Measurements from ENCODE around the gene BCL2. TPM values are rescaled to one million over a fixed set of nuclear protein-coding genes. Genes with fewer than 3 reads are reported as not detected.

BCL2 gene
- total RNA-seq, 1 donor from 2014 or later, result 18.7 TPM

- intact Hi-C loops (cut with DNase I), result no loop called here
- Histone ChIP-seq H3K4me1 (peaks cover 60% of the 10 kb centered on the region), H3K9me3 (no peaks in the 10 kb centered on the region), H3K36me3 (no peaks in the 10 kb centered on the region), H3K27me3 (no peaks in the 10 kb centered on the region), H3K4me3 (no peak overlapping the region), H3K27ac (peak overlapping the region; percentile 31)
- DNase-seq (ENCODE audit: extremely low spot score in 2 of 2), result no peak
- TF ChIP-seq CTCF (IDR thresholded peaks at IDR 0.05) (no peak), POLR2A (IDR thresholded peaks at IDR 0.05) (no peak), POLR2AphosphoS5 (IDR thresholded peaks at IDR 0.05; ENCODE audit: insufficient read depth in 1 of 2, low read depth in 1 of 2) (no peak)
These were observed 131.6 kb downstream of the BCL2 start for GRCh38 chr18:63187791-63188460.

- intact Hi-C loops (cut with DNase I), result no loop called here
- Histone ChIP-seq H3K9me3 (no peaks in the 10 kb centered on the region), H3K4me3 (no peak overlapping the region), H3K27ac (peak overlapping the region; percentile 31), H3K4me1 (peaks cover 67% of the 10 kb centered on the region), H3K27me3 (no peaks in the 10 kb centered on the region), H3K36me3 (no peaks in the 10 kb centered on the region)
- TF ChIP-seq CTCF (IDR thresholded peaks at IDR 0.05) (no peak), POLR2AphosphoS5 (IDR thresholded peaks at IDR 0.05; ENCODE audit: insufficient read depth in 1 of 2, low read depth in 1 of 2) (no peak), POLR2A (IDR thresholded peaks at IDR 0.05) (no peak)
- no peak for DNase-seq (ENCODE audit: extremely low spot score in 2 of 2)
These were observed 132.4 kb downstream of the BCL2 start for GRCh38 chr18:63187223-63187574.

GRCh38 chr18:63186520-63187222 is 132.9 kb downstream of the BCL2 start:
- Histone ChIP-seq H3K9me3 (no peaks in the 10 kb centered on the region), H3K4me3 (no peak overlapping the region), H3K27me3 (no peaks in the 10 kb centered on the region), H3K36me3 (no peaks in the 10 kb centered on the region), H3K27ac (peak overlapping the region; percentile 31), H3K4me1 (peaks cover 72% of the 10 kb centered on the region)
- intact Hi-C loops (cut with DNase I), result no loop called here
- no peak for TF ChIP-seq POLR2A (IDR thresholded peaks at IDR 0.05)
- no peak for TF ChIP-seq CTCF (IDR thresholded peaks at IDR 0.05)
- peak in 1 of 2 donors; percentile 41 for TF ChIP-seq POLR2AphosphoS5 (IDR thresholded peaks at IDR 0.05; ENCODE audit: insufficient read depth in 1 of 2, low read depth in 1 of 2)
- no peak for DNase-seq (ENCODE audit: extremely low spot score in 2 of 2)

- H3K27me3 ChIP-seq, result no peaks in the 10 kb centered on the region
- peaks cover 79% of the 10 kb centered on the region for H3K4me1 ChIP-seq
- TF ChIP-seq POLR2AphosphoS5 (IDR thresholded peaks at IDR 0.05; ENCODE audit: insufficient read depth in 1 of 2, low read depth in 1 of 2) (peak in 1 of 2 donors; percentile 50), POLR2A (IDR thresholded peaks at IDR 0.05) (no peak), CTCF (IDR thresholded peaks at IDR 0.05) (no peak)
- H3K9me3 ChIP-seq, result no peaks in the 10 kb centered on the region
- H3K4me3 ChIP-seq, result no peak overlapping the region
- H3K36me3 ChIP-seq, result no peaks in the 10 kb centered on the region
- H3K27ac ChIP-seq, result peak overlapping the region; percentile 31
- intact Hi-C loops (cut with DNase I), result no loop called here
- no peak for DNase-seq (ENCODE audit: extremely low spot score in 2 of 2)
These were observed 133.6 kb downstream of the BCL2 start for GRCh38 chr18:63185984-63186383.
